Pulmonary artery endothelial cell (primary cell): Measurements from ENCODE around the gene CFAP61. TPM values are rescaled to one million over a fixed set of nuclear protein-coding genes. Genes with fewer than 3 reads are reported as not detected.
"Not testable (repeated sequence)": the region's sequence is repeated elsewhere in the genome, so short reads cannot be mapped to it uniquely, and the experiment has no call there.

ENCODE experiments used
- DNase-seq: peaks from one replicate; pipeline ENCODE4 v3.0.0-alpha.2; 2011; ENCODE audit warnings: low read depth, low spot score
- total RNA-seq: library from RNA; depleted of rRNA; stranded (reverse); fragments of >200 nt; gene quantifications from 2 replicates; pipeline ENCODE4 v1.2.3, GENCODE V29; 2014

CFAP61 gene
- total RNA-seq, 1 donor from 2014 or later: not detected

- DNase-seq: no peak
These were observed 177.3 kb downstream of the CFAP61 start for GRCh38 chr20:20229595-20229994.

GRCh38 chr20:20230741-20231140 lies 178.4 kb downstream of the CFAP61 start:
- DNase-seq: no peak

- no peak for DNase-seq
These were observed 179.4 kb downstream of the CFAP61 start for GRCh38 chr20:20231528-20232298.

GRCh38 chr20:20233041-20233514 lies 180.7 kb downstream of the CFAP61 start:
- DNase-seq: peak; percentile 20

GRCh38 chr20:20235681-20236080 lies 183.3 kb downstream of the CFAP61 start:
- DNase-seq: no peak

GRCh38 chr20:20237093-20237959 lies 185.0 kb downstream of the CFAP61 start:
- DNase-seq: peak; percentile 4

GRCh38 chr20:20241976-20242375 lies 189.6 kb downstream of the CFAP61 start:
- DNase-seq: no peak

- not testable (repeated sequence) for DNase-seq
These were observed 192.1 kb downstream of the CFAP61 start for GRCh38 chr20:20244384-20244783.

GRCh38 chr20:20246996-20247633 lies 194.8 kb downstream of the CFAP61 start:
- DNase-seq: no peak

- DNase-seq: no peak
These were observed 196.4 kb downstream of the CFAP61 start for GRCh38 chr20:20248620-20249200.

GRCh38 chr20:20251317-20251716 lies 199.0 kb downstream of the CFAP61 start:
- DNase-seq: no peak

- no peak for DNase-seq
These were observed 199.5 kb downstream of the CFAP61 start for GRCh38 chr20:20251836-20252235.

GRCh38 chr20:20253039-20253743 lies 200.9 kb downstream of the CFAP61 start:
- DNase-seq: no peak

- no peak for DNase-seq
These were observed 201.5 kb downstream of the CFAP61 start for GRCh38 chr20:20253744-20254330.

- no peak for DNase-seq
These were observed 202.8 kb downstream of the CFAP61 start for GRCh38 chr20:20255099-20255498.

- no peak for DNase-seq
These were observed 207.2 kb downstream of the CFAP61 start for GRCh38 chr20:20259533-20259932.

- no peak for DNase-seq
These were observed 208.8 kb downstream of the CFAP61 start for GRCh38 chr20:20261159-20261558.

- DNase-seq: no peak
These were observed 212.9 kb downstream of the CFAP61 start for GRCh38 chr20:20265210-20265609.

- no peak for DNase-seq
These were observed 214.2 kb downstream of the CFAP61 start for GRCh38 chr20:20266552-20266951.

GRCh38 chr20:20267685-20268370 lies 215.5 kb downstream of the CFAP61 start:
- no peak for DNase-seq
